COLO668 (cell line): ENCODE data around the gene TESMIN.

ENCODE experiments used
- DNase-seq: peaks from one replicate; lab custom pipeline; 2025; ENCODE audit not compliant: unreplicated experiment; lab: John Stamatoyannopoulos, UW

TESMIN gene, protein sequence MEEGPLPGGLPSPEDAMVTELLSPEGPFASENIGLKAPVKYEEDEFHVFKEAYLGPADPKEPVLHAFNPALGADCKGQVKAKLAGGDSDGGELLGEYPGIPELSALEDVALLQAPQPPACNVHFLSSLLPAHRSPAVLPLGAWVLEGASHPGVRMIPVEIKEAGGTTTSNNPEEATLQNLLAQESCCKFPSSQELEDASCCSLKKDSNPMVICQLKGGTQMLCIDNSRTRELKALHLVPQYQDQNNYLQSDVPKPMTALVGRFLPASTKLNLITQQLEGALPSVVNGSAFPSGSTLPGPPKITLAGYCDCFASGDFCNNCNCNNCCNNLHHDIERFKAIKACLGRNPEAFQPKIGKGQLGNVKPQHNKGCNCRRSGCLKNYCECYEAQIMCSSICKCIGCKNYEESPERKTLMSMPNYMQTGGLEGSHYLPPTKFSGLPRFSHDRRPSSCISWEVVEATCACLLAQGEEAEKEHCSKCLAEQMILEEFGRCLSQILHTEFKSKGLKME

DNA sequence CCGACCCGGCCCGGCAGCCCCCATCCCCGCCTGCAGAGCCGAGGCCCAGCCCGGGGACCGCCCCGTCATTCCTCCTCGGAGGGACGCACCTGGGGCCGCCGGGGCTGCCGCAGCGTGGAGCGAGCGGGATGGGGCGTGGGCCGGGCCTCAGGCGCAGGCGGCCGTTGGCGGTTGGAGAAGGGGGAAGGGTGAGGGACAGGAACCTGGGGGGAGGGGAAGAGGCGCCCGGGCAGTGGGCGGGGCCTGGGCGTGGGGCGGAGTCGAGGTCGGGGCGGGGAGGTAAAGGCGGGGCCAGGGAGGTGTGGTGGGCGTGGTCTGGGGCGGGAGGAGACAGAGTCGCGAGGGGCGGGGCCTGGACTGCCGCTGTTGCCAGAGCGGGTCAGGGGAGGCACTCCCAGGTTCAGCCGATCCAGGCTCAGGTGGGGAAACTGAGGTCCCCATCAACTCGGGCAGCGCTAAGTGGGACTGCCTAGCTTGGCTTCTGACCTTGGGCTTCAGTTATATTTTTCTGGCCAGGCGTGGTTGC lies at the start of gene TESMIN:
Gene TESMIN (minus strand): TSS at position 190 of the 526 bp plus-strand sequence. CDS start 860 bp downstream, outside the sequence.
- peak; percentile 84 for DNase-seq

DNA sequence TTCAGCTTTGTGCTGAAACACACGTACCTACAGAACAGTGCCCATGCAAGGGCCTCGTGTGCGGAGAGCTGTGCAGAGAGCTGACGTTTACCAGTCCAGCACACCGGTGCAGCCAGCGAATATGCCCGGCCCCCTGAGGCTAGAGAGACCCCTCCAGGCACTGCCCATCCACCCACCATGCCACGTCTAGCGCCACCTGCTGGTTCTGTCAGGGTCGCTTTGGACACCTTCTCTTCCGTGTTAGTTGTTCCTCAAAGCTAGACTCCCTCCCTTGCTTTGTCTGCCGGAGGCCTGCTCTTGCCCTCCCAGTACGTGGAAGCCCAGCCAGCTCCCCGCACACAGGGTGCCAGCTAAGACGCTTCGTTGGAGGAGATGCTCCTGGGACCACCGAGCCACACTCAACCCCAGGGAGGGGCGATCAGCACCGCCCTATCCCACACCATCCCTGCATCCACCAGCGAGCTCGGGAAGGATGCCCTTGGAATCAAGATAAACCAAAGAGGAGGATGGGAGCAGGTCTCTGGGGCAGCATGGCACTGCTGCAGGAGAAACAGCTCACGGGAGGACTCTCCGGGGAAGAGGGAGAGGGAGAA lies 47.0 kb upstream of the TESMIN start:
- peak; percentile 9 for DNase-seq

DNA sequence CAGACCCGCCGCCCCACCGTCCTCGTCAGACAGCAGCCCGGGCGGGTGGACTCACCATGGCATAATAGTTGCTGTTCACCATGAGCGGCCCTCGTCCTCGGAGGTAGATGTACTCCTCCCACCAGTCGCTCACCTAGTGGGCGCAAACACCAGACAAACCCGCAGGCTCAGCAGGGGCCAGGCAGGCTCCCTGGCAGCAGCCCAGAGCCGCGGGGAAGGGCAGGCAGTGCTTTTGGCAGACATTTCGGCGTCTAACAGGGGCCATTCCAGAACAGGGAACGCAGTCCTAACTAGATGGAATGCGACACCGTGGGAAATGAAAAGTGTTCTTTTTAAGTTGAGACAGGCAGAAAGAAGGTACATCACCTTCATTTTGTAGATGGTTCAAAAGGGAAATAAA lies 45.5 kb upstream of the TESMIN start:
- DNase-seq, result no peak

DNA sequence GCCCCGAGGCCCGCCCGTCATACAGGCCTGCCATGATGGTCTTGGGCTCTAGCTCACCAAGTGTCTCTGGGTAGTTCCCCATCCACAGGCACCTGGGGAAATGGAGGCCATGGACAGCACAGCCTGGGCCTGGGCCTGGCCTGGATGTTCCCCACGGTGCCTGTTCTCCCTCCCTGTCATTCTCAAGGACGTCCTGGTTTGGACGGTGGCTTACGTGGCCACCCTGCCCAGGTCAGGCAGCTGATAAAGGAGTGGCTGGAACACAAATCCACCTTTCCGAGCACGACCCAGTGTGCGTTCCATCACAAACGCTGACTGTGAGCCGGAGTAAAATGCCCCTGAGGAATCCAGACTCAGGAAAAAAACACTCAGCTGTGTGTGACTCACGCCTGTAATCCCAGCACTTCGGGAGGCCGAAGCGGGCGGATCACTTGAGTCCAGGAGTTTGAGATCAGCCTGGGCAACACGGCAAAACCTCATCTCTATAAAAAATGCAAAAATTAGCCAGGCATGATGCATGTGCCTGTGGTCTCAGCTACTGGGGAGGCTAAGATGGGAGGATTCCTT lies 41.2 kb upstream of the TESMIN start:
- DNase-seq, result no peak

DNA sequence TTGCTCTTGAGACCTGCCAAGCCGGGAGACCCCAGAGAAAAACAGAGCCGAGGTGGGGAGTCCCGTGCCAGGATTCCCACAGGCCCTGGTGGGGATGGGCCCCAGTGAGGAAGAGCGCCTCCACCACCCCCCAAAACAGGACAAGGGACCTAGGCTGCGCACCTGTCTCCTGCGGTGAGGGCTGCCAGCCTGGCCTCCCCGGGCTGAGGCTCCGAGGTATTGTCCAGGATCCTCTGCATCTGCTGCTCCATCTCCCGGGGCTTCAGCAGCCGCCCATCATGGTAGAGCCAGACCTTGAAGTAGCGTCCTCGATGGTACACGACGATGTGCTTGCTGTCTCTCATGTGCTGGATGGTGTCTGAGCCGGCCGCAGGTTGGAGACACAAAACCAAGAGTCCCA lies 33.3 kb upstream of the TESMIN start:
- no peak for DNase-seq

DNA sequence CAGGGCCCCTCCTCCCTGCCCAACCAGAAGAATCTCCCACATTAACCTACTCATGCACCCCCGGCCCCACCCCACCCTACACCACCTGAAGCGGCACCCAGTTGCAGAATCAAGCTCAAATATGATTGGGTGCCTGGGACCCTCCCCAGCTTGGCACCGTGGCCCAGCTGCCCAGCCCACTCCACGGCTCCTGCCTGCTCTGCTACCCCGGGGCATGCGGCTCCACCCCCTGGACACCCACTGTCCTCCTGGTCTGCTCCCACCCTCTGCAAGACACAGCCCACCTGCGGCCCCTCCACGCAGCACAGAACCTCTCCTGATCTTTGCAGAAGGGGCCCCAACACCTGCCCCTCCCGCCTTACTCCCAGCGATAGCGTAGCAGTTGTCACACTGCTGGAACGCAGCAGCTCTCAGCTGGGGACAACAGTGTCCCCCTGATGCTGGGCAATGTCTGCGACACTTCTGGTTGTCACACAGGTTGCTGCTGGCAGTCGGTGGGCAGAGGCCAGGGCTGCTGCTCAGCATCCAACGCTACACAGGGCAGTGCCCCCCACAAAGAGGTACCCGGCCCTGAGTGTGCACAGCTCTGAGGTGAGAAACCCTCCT lies 32.0 kb upstream of the TESMIN start:
- no peak for DNase-seq

DNA sequence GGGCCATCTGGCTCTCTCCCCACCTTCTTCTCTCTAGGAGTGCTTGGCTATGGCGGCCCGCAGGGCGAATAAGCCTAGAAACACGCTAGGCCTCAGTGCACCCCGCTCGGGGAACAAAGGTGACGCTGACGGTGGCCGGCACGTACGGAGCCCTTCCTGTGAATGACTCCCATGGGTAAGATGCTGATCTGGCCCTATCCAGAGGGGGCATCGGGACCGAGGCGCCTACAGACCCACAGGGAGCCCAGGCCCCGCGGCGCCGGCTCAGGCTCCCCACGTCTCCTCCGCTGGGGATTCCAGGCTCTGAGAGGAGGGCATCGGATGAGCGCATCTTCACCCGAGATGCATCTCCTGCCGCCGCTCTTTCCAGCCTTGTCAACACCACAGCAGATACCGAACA lies 31.4 kb upstream of the TESMIN start:
- DNase-seq, result no peak

DNA sequence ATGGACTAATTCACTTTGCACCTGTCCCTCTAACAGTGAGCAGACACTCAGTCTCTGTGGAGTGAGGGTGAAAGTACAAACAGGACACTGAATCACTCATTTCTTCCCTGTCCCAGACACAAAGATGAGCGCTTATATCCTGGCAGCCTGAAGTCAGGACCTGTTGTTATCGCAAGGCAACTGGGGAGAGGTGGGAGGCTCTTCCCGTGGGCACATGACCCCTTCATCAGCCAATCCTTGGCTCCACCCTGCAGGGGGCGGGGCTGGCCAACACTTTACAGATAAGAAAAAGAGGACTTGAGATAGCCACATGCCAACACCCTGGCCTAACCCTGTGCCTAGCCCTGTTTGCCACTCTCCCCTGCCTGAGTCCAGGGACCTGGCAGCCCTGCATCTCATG lies 29.5 kb upstream of the TESMIN start:
- no peak for DNase-seq

DNA sequence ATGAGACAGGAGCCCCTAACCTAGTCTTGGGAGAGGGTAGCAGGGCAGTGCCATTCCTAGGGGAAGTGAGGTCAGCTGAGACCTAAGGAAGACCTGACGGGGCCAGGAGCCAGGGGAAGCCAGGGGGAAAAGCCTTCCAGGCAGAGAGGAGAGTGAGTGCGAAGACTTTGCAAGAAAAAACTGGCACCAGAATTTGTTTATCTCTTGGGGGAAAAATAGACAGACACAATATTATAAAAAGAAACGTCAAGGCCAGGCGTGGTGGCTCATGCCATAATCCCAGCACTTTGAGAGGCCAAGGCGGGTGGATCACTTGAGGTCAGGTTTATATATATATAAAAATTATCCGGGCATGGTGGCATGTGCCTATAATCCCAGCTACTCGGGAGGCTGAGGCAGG lies 26.9 kb upstream of the TESMIN start:
- DNase-seq, result no peak

DNA sequence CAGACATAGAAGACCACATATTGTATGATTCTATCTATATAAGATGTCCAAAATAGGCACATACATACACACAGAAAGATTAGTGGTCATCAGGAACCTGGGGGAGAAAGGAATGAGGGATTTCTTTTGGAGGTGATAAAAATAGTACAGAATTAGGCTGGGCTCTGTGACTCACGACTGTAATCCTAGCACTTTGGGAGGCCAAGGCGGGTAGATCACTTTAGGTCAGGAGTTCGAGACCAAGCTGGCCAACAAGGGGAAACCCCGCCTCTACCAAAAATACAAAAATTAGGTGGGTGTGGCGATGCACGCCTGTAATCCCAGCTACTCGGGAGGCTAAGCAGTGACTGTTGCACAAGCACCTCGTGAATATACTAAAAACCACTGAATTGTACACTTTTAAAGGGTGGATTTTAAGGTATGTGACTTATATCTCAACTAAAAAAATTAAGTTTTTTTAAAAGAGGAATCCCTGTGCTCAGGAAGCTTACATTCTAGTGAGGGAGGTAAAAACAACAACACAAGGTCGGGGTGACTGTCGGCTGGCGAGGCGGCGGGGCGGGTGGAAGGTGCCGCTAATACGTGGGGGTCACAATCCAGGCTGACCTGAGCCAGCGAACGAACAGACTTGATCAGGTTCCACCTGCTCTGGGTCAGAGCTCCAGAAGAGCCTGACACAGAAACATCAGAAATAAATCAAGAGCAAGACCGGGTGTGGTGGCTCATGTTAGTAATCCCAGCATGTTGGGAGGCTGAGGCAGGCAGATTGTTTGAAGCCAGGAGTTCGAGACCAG lies 25.3 kb upstream of the TESMIN start:
- DNase-seq, result no peak

DNA sequence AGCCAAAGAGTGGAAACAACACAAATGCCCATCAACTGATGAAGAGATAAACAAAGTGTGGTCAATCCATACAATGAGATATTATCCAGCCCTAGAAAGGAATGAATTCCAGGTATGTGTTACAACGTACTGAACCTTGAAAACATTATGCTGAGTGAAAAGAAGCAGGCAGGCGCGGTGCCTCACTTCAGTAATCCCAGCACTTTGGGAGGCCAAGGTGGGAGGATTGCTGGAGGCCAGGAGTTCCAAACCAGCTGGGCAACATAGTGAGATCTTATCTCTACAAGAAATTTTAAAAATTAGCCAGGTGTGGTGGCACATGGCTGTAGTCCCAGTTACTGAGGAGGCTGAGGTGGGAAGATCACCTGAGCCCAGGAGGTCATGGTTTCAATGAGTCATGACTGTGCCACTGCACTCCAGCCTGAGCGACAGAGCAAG lies 24.6 kb upstream of the TESMIN start:
- DNase-seq, result no peak

DNA sequence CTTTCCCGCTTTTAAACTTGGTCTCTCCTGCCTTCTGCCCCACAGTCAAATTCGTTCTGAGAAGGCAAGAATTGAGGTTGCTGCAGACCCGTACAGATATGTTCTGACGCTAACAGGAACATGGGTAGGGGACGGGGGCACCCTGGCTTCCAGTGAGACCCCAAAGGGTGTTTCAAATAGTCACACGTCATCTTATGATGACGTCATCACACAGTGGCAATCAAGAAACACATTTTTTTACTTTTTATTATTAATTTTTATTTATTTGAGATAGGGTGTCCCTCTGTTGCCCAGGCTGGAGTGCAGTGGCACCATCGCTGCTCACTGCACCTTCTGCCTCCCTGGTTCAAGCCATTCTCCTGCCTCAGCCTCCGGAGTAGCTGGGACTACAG lies 22.9 kb upstream of the TESMIN start:
- no peak for DNase-seq

DNA sequence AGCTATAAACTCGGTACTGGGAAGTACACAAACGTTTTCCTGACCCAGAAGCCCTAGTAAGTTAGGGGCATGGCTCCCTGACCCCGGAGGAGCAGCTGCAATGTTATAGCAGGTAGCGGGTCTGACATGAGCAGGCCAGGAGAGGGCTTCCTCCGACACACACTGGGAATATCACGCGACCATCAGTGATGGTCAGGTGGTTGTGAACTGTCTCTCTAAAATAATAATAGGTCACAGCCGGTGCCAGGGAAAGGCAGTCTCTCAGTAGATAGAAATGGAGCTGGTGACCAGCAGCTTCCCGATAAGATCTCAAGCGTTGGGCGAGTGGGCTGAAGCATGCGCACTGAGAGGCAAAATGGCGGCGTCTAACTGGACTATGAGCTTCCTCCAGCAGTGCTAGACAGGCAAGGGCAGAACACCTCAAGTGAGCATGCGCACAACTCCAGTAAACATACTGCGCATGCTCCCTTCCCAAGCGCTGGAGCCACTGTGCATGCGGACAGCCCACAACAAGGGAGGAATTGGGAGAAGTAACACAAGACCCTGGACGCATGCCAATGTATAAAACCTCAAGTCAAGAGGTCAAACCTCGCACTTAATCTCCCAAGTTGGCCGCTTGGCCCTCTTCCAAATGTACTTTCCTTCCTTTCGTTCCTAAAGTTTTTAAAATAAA lies 22.3 kb upstream of the TESMIN start:
- DNase-seq, result no peak

DNA sequence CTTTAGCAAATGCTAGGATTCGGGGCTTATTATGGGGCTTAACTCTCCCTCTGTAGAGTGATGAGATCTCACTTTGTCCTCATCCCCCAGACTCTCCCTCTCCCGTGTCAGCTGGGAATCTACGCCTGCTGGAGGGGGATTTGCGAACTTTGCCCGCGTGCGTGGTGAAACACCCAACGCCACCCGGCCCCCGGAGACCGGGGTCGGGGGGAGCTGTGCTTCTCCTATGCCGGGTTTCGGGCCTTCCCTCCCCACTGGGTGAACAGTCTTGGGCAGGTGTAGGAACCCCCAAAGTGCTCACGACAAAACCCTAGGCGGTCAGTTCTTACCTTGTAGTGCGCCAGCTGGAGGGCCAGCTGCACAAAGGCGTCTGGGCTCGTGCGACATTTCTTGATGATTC lies 21.6 kb upstream of the TESMIN start:
- no peak for DNase-seq

DNA sequence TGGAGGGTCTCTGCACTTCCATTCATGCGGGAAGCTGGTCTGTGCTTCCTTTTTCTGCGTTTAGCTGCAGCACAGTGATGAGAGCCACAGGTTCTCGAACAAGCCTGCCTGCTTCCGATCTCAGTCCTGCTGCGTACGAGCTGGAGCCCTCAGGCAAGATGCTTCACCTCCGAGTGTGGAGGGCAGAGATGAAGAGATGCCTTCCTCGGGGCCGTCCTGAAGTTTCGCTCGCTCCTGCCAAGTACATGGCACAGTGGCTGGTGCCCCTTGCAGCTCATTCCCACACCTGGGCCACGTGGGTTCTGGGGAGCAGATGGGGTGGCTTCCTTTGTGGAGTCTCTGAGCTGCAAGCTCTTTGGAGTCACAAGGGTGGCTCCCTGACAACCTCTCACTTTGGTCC lies 19.5 kb upstream of the TESMIN start:
- no peak for DNase-seq

DNA sequence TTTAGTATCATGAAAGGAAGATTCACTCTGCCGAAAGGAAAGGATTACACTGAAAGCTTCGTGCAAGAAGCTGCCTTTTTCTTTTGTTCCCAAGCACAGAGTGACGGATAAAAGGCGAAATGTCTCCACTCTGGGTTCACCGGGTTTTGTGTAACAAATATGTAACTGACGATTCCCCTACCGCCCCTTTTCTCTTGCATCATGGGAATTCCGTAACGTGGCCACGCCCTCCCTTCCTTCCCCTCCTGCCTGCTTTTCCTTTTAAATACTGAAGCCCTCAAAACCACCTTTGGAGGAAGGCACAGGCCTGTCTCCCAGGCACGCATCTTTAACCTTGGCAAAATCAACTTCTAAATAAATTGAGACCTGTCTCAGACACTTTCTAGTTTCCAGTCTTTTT lies 16.4 kb upstream of the TESMIN start:
- no peak for DNase-seq

DNA sequence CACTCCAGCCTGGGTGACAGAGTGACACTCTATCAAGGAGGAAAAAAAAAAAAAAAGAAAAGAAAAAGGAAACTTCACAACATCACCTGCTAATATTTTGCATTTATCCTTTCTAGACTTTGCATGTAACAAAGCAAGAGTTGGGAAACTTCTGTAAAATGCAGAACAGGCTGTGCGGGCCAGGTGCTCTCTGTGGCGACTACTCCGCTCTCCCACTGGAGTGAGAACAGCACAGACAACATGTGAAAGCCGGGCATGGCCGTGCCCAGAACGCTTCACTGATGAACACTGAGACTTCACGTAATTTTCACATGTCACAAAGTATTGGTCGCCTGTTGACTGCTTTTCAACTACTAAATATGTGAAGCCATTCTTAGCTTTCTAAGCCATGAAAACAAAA lies 15.5 kb upstream of the TESMIN start:
- no peak for DNase-seq

DNA sequence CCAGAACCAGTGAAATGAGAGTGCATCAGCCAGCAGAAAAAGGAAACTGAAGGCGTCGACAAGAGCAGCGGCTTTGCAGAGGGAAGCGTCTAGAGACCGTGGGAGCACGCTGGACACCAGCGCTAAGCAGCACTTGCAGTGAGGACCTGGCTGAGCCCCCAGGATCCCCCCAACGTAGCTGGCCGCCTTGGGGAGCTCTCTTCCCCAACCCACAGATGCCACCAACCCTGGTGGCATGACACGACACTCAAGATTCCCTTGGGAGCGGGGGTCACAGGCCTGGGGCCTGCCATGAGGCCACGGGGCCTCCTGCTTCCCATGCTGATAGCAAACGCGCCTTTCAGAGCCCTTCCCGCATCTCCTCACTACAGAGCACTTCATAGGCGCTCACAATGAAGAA lies 13.4 kb upstream of the TESMIN start:
- no peak for DNase-seq

DNA sequence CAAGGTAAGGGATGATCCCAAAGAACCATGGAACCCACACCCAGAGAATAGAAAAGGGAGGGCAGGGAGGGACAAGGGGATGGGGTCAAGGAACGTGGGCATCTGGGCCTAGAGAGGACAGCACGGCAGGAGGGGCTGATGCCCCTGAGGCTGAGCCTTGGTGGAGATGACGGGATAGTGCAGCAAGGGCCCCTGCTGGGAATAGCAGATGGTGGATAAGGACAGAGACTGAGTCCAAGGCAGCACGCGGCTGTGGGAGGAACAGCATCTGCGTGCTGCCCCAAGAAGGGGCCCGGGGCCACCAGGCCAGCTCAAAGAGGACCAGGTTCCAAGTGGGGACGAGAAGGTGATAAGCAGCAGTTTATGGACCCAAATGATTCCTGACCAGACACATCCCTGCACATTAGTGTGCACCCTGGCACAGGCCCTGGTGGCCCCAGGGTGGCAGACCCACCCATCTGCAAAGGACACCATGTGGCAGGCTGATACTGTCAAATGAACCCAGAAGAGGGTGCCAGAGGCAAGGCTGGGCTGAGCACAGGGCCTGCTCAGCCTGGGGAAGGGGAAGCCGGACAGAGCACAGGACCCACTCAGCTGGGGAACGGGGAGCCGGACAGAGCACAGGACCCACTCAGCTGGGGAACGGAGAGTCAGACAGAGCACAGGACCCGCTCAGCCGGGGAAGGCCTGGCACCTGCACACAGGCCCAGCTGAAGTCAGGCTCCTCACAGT lies 12.8 kb upstream of the TESMIN start:
- DNase-seq, result no peak
